SK-N-DZ (cell line): Measurements from ENCODE around the gene NAA80. TPM values are rescaled to one million over a fixed set of nuclear protein-coding genes. Genes with fewer than 3 reads are reported as not detected.

Experiments
- DNase-seq: peaks from one replicate; pipeline ENCODE4 v3.0.0-alpha.2; 2015; ENCODE audit warnings: low spot score
- polyA plus RNA-seq, 2 experiments: library from polyadenylated mRNA; depleted of rRNA; stranded (reverse); fragments of >200 nt; gene quantifications; 2 replicates each; pipeline ENCODE4 v1.2.3, GENCODE V29; 2014

Gene NAA80, protein sequence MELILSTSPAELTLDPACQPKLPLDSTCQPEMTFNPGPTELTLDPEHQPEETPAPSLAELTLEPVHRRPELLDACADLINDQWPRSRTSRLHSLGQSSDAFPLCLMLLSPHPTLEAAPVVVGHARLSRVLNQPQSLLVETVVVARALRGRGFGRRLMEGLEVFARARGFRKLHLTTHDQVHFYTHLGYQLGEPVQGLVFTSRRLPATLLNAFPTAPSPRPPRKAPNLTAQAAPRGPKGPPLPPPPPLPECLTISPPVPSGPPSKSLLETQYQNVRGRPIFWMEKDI
- 9.8 and 10.7 TPM in 2 replicates for polyA plus RNA-seq (2014; cell fraction: cytosol; rRNA removed)
- 19.9 and 27.7 TPM in 2 replicates for polyA plus RNA-seq (2014; cell fraction: nucleus; rRNA removed)

DNA sequence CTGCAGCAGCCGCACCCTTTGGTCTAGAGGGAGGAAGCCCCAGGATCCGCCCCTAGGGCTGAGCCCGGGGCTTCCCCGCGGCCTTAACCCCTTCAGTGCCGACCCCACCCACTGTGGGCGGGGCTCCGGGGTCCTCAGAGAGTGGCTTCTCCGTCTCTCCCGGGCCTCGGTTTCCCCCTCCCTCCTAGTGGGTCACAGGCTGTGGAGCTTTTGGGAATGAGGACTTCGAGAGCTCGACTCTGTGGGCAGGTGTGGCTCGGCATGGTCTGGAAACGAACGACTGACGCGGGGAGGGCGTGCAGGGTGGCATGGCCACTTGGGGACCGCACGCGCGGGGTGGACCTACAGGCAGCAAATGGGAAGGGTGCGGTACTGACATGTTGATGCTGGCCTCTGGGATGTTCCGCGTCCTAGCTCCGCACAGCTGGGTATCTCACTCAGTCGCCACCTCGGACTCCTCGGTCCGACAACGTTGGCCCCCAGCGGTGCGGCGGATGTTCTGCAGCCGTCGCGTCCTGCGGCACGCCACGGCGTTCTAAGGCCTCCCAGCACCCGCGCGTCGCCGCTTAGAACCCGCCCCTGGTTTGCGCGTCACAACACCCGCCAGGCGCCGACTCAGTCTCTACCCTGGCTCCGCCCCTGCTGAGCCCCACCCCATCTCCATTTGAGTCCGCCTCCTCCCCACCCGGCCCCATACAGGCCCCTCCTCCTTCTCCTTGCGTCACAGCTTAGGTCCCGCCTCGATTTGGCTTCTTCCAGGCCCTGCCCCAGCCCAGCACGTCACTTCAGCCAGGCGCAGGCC, at the start of gene NAA80, which contains the start of gene HYAL3:
TSS of gene NAA80 (minus strand) at position 570 of the 802 bp plus-strand sequence. CDS start 1,942 bp downstream, outside the sequence.
TSS of gene HYAL3 (minus strand) at position 570 of the 802 bp plus-strand sequence. CDS start 3,803 bp downstream, outside the sequence.
- DNase-seq: peak; percentile 97

DNA sequence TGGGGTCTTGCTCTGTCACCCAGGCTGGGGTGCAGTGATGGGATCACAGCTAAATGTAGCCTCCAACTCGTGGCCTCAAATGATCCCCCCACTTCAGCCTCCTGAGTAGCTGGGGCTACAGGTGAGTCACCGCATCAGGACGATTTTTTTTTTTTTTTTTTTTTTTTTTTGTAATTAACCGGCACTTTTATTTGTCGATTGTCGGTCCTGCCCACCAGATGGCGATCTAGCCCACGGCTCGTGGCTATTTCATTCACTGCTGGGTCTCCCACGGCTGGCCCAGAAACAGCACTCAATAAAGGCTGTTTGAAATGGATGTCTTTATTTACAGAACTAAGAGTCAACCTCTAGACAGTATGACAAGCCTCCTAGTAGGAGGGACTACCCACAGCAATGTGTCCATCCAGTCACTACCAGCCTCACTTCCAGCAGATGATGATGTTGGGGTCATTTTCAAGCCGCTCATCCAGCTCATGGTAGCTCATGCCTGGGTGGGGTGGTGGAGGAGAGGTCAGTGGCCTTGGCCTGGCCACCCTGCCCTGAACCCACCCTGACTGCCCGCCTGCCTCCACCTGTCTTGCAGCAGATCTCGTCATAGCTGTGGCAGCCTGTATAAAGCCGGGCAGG, 48.1 kb upstream of the NAA80 start:
- peak; percentile 59 for DNase-seq

DNA sequence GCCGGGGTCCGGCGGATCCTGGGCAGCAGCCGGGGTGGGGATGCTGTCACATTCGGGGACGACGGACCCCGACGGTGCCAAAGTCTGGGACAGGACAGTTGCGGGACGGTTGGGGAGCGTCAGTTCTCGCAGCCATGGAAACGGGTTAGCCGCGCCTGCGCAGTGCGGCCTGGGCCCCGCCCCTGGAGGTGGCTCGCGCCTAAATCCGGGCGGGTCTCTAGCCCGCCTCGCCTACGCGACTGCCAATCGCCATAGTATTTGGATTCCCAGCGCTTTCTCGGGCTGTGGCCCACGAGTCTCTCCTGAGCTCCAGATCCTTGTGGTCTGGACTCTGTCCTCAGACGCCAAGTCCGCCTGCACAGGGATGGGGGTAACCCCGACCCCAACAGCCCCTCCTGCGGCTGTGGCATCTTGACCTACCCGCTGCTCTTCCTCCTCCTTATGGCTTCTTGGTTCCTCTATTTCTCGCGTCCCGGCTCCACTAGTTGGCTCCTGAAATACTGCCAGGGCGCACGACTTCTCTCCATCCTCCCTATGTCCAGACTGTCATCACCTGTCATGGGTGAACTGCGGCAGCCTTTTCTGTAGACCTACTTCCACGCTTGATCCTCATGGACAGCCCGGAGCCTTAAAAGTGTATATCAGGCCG, 46.5 kb upstream of the NAA80 start, which contains the start of gene ZMYND10:
TSS of gene ZMYND10 (minus strand) at position 147 of the 649 bp plus-strand sequence. CDS start 153 bp downstream, outside the sequence.
- DNase-seq: no peak

DNA sequence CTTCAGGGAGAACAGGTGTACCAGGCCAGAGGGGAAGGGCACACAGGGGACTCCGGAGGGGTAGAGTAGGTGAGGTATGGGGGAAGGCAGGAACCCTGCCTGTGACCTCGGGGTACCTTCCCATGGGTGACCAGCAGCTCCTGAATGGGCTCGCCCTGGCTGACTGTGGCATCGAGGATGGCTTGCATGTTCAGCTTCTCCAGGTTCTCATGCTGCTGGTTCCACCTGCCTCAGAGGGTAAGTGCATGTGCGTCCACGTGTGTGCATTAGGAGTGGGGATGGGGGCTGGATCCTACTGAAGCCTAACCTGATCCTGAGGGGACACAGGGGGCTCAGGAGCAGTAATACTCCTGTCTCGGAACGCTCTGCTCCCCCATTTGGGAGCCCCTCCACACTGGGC, 45.8 kb upstream of the NAA80 start:
- DNase-seq: no peak

DNA sequence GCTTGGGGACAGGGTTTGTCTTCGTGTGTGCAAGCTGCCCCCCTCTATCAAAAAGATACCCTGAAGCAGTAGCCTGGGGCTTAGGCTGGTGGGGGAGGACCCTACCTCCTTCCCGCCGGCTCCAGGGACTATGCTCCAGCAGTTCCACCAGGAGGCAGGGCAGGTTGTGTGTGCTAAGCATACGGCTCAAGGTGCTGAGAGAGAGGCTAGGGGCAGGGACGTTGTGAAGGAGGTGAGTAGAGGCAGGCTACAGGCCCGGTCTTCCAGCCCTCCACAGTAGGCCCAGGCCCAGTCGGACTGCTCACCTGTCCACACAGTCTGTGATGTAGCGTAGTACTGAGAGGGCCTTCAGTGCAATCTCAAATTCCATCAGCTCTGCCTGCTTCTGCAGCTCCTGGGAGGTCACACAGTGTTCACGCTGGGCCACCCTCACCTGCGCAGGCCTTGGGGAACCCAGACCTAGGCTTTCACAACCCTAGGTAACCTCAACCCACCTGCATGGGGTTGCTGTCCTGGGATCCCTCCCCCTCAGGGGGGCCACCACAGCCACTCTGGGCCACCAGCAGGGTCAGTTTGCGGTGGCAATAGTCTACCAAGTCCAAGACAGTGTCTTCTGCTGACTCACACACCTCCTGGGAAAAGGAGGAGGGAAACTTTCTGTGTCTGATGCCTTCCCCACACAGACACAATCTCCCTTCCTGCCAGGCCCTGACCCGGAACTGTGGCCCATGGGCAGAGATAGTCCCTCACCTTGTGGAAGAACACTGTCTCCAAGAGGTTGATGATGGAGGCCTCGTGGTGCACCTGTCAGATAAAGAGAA, 43.8 kb upstream of the NAA80 start:
- no peak for DNase-seq

DNA sequence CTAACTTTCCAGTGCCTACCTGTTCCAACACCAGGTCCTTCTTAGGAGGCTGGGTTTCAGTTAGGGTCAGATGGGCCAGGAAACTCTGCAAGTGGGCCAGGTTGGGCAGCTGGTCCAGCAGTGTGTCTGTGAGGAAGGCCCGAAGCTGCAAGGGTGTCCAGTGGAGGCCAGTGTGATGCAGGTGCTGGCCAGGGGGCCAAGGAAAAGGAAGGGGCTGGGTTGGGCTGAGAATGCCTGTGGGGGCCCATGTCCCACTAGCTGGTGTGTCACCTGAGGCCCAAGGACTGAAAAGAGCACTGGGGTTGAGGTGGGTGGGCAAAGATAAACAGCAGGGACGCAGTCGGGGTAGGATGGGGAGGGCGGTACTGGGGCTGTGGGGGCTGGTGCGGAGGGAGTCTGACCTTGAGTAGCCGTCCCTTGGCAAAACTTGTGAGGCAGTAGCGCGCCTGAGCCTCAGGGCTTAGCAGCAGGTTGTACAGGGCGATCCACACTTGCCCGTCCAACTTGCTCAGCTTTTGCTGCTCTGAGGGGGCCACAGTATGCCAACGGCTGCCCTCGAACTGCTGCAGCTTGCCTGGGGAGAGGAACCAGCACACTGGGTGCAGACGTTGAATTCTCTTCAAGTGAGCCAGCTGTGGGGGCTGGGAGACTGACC, 42.9 kb upstream of the NAA80 start:
- DNase-seq: no peak

DNA sequence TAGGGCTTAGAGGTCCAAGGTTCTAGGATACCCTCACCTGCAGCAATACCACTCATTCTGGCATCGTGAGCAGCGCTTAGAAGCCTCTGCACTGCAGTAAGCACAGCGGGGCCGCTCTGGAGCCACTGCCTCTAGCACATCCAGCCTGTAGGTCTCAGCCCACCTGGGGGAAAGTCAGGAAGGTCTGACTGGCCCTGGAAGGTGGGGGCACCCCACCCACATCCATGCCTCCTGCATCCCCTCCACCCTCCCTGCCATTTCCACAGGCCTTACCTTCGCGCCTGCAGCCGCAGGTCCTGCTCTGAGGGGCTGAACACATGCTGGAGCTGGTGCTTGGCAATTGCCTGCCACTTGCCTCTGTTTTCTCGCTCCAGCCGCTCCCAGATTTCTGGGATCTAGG, 42.3 kb upstream of the NAA80 start:
- DNase-seq: no peak

DNA sequence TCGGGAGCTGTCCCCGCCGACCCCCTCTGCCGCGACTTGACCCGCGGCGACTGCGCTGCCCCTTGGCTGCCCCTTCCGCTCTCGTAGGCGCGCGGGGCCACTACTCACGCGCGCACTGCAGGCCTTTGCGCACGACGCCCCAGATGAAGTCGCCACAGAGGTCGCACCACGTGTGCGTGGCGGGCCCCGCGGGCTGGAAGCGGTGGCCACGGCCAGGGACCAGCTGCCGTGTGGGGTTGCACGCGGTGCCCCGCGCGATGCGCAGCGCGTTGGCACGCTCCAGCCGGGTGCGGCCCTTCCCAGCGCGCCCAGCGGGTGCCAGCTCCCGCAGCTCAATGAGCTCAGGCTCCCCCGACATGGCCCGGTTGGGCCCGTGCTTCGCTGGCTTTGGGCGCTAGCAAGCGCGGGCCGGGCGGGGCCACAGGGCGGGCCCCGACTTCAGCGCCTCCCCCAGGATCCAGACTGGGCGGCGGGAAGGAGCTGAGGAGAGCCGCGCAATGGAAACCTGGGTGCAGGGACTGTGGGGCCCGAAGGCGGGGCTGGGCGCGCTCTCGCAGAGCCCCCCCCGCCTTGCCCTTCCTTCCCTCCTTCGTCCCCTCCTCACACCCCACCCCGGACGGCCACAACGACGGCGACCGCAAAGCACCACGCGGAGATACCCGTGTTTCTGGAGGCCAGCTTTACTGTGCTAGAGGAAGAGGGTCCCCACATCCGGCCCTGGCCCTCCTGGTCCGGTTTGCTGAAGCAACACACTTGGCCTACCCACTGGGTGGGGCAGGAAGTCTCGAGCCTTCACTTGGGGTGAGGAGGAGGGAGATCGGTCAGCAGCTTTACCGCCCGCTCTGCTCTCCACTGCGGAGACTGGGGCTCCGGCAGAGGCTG, 41.5 kb upstream of the NAA80 start, which contains the start of gene RASSF1:
TSS of gene RASSF1 (minus strand) at position 389 of the 882 bp plus-strand sequence. CDS start at position 358, 31 bp downstream.
- no peak for DNase-seq

DNA sequence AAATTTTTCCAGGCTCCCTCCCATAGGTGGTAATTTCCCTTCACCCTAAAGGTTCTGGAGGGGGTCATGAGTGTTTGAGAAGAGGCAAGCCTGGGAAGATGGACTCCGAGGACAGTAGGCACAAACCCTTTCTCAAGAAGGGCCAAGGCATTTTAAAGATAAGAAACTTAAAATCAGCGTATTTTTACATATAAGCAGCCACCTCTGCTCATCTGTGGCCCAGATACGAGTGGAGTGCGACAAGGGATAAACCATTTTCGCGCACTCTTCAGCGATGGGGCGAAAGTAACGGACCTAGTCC, 40.9 kb upstream of the NAA80 start:
- no peak for DNase-seq

DNA sequence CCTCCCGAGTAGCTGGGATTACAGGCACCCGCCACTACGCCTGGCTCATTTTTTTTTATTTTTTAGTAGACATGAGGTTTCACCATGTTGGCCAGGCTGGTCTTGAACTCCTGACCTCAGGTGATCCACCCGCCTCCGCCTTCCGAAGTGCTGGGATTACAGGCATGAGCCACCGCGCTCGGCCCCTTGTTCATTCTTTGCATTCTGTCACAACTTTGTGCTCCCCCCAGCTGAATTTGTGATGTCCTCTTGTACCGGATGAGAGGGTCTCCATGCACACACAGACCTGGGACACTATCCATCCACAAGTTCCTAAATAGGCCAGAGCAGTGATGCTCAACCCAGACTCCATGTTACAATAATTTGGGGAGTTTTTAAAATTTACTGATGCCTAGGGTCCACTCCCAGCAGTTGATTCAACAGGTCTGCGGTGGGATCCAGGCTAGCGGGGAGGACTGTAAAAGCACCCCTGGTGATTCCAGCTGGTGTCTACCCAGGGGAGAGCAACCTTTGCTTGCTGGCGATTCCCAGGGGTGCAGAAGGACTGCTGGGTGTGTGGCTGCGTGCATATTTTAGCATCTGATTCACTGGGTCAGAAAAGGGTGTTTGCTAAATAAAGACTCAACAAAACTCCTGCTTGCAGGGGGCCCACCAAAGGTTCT, 40.4 kb upstream of the NAA80 start:
- DNase-seq: no peak

DNA sequence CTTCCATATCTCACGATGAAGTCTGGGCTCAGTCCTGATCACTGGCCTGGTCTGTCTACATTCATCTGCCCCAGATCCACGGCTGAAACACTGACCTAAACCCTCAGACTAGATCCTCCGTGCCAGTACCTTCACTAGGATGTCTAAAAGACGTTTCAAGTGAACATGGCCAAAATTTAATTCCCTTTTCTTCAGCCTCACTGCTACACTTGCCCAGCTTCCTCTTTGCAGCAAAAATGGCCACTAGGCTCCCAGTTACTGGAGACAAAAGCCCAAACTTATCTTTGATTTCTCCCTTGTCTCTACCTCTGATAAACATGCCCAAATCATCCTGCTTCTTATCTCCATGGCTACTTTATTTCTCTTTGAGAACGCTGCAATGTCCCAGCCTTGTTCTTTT, 39.8 kb upstream of the NAA80 start:
- no peak for DNase-seq

DNA sequence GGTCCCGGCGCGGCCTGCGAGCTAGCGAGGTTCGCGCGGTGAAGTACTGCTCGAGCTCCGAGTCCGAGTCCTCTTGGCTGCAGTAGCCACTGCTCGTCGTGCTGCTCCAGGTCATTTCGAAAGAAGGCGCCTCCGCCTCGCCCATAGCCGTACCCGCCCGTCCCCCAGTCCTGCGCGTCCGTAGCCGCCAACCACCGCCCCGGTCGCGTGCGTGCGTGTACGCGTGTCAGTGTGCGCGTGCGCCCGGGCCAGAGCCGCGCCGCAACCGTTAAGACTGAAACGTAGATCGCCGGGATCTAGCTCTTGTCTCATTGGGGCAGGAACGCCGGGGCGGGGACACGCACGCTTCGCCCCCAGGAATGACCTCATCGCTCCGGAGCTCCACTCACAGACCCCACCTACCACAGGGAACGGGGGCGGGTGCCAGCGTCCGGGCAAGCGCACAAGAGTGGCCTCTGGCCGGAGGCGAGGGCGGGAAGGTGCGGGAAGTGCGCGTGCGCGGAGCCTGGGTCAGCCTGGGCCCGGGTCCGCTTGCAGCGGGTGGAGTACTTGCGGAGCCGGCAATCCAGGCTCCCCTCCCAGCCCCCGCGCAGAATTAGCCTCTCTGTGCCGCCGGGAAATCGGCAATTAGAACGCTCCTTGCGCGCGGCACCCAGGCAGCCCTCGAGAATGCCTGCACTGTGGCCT, 38.1 kb upstream of the NAA80 start:
- peak; percentile 98 for DNase-seq

DNA sequence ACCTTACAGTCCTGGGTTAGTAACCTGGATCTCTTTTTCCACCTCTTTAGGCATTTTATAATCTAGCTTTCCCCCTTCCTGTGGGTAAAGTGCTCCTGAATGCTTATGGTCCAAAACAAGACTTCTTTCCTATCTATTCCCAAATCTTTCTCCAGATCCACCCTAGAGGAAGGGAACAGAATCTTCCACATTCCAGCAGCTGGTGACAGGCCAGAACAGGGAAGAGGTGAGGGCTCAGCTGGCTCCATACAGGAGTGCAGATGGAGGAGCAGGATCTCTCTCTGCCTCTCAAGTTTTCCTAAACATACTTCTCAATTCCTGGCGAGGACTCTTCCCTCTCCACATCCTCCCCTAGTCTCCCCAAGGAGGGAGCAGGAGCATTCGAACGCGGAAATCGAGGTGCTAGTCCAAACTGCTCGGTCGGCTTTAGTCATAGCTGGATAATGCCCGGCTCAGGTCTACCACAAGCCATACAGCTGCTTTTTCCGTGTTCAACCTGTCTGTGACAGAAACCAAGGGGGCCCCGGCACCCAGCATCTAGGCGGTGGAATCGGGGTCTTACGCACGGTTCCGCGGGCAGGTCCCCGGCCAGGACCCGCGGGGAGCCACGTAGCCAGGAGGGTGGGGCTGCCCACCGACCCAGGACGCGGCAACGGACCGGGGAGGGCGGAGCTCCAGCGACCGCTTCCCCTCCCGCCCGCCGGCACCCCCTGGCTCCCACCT, 37.4 kb upstream of the NAA80 start:
- DNase-seq: peak; percentile 23

DNA sequence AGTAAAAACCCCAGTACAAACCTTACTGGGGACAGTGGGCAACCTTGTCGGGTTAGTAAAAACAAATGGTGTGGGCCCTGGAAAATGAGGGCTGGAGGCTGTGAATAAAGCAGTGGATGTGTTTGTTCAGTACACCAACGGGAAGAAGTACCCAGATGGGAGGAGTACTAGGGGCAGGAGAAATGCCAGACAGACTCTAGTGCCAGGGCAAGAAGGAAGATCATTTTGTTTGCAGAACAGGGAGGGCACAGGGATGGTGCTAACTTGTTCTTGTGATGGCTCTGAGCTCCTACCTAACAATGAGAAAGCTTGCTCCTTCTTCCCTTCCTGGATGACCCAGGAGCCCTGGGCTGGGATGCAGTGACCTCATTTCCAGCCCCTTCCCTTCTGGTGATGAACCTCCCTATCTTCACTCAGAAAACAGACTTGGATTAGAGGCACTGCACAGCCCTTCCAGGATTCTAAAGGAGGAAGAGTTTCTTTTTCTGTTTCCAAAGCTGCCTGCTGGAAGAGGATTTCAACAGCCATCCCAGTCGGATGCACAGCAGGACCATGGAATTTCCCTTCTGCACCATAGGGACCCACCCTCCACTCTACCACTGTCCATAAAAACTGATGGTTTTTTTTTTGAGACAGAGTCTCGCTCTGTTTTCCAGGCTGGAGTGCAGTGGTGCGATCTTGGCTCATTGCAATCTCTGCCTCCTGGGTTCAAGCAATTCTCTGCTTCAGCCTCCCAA, 35.3 kb upstream of the NAA80 start:
- no peak for DNase-seq

DNA sequence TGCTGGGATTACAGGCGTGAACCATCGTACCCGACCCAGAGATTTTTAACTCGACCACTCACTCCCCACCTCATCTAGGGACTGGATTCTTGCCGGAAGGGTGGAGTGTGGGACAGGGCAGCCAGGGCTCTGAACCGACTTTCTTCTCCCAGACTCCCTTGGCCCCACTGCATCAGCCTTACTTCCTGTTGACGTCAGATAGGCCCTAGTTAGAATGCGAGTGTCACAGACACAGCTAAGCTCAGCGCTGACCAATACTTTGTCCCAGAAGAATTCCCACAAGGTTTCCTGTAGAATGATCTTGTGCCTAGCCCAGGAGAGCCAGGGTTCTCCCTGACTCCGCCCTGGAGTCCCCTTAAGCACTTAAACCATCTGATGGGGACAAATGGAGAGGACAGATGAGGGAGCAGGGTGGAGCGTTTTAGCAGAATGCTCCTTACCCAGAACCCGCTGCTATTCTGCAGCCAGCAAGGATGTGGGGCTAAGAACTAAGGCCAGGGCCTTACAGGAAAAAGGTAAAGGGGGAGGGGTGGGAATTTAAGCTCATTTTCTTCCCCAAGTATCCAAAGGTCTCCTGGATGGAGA, 34.6 kb upstream of the NAA80 start:
- DNase-seq: no peak

DNA sequence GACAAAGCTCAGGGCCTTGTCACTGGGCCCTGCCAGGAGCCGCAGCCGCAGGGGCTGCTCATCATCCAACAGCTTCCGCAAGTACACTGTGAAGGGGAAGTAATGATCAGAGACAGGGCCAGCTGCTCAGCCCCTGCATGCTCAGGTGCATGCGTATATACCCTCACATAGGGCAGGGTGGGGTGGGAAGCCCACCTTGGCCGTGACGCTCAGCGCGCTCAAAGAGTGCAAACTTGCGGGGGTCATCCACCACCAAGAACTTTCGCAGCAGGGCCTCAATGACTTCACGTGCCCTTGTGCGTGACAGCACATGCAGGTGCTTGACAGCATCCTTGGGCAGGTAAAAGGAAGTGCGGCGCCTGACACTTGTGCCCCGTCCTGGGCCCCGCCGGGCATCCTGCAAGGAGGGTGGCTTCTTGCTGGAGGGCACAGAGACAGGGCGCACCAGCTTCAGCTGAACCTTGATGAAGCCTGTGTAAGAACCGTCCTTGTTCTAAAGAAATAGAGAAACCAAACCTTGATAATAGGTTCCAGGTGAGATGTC, 32.2 kb upstream of the NAA80 start:
- DNase-seq: no peak
